ENCODE data around the gene MTCL3.

Gene MTCL3

DNA sequence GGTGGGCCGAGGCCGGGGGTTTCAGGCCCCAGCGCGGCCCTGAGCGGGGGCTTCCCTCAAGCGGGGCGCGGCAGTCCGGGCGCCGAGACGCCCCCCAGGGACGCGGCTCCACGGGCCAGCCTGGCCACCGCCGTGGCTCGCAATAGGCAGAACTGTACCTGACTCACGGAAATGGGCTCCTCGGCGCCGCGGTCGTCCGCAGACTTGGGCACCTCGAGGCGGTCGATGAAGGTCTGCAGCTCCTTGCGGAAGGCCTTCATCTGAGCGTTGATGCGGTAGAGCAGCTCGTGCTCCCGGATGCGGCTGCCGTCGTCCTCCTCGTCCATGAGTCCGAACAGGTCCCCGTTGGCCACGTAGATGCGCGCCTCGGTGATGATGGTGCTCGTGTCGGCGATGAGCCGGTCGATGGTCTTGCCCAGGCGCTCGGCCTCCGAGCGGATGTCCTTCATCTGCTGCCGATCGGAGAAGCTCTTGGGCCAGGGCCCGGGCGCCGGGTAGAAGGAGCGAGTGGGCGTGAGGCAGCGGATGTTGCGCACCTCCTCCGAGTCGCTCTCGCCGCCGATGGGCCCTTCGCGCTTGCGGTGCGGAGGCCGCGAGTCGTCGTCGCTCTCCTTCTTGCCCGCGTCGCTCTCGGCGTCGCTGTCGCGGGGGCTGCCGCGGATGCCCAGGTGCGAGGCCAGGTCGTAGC is 43.9 kb downstream of the MTCL3 start (continued):
- TF ChIP-seq TCF7L2 (IDR thresholded peaks at IDR 0.05; ENCODE audit: borderline replicate concordance, extremely low read depth, insufficient read depth, insufficient read length) = no peak
- TF ChIP-seq FOSL1 (IDR thresholded peaks at IDR 0.05; ENCODE audit: low read depth) = no peak
- TF ChIP-seq CEBPB (IDR thresholded peaks at IDR 0.05; ENCODE audit: low read depth) = no peak
- TF ChIP-seq YY1 (IDR thresholded peaks at IDR 0.05; ENCODE audit: extremely low read depth, insufficient replicate concordance, low read depth, low read length) = no peak
- TF ChIP-seq, protein P1, sequence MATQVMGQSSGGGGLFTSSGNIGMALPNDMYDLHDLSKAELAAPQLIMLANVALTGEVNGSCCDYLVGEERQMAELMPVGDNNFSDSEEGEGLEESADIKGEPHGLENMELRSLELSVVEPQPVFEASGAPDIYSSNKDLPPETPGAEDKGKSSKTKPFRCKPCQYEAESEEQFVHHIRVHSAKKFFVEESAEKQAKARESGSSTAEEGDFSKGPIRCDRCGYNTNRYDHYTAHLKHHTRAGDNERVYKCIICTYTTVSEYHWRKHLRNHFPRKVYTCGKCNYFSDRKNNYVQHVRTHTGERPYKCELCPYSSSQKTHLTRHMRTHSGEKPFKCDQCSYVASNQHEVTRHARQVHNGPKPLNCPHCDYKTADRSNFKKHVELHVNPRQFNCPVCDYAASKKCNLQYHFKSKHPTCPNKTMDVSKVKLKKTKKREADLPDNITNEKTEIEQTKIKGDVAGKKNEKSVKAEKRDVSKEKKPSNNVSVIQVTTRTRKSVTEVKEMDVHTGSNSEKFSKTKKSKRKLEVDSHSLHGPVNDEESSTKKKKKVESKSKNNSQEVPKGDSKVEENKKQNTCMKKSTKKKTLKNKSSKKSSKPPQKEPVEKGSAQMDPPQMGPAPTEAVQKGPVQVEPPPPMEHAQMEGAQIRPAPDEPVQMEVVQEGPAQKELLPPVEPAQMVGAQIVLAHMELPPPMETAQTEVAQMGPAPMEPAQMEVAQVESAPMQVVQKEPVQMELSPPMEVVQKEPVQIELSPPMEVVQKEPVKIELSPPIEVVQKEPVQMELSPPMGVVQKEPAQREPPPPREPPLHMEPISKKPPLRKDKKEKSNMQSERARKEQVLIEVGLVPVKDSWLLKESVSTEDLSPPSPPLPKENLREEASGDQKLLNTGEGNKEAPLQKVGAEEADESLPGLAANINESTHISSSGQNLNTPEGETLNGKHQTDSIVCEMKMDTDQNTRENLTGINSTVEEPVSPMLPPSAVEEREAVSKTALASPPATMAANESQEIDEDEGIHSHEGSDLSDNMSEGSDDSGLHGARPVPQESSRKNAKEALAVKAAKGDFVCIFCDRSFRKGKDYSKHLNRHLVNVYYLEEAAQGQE (IDR thresholded peaks at IDR 0.05; ENCODE audit: low read depth) = no peak
- TF ChIP-seq SRF (IDR thresholded peaks at IDR 0.05; ENCODE audit: low read depth) = no peak

DNA sequence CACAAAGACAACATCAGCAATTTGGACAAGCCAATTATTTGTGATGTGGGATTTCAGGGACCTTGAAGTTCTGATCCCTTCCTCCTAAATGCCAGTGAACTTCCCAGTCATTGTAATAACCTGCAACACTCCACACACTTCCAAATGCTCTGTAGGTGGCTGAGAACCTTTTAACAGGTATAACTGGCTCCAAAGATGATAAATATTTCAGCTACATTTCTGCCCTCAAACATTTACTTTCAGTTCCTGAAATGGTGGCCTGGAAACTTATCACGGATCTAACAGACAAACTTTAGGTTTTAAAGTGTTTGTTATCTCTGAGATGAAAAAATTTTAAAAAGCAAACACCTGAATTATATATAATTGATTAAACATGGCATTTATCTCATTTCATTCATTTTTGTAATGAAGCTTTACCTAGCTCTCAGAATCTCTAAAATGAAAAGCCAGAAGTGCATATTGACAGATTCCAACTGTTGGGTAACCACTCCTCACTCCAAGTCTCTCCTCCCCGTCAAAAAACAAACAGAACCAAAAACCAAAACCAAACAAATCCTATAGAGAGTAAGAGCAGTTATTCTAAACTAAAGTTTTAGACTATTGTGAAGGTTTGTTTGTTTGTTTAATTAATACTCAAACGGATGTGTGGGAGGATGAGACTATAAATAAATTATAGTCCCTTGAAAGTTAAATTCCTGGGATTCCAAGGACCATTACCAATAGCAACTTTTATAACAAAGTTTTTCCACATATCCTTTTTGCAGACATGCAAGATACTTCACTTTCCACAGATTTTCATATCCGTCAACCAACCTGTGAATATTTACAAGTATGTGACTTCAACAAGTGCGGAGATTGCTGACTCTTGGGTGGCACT is 47.5 kb downstream of the MTCL3 start:
- intact Hi-C loops (cut with micrococcal nuclease) = no loop called here
- Histone ChIP-seq H3K4me1 (ENCODE audit: control insufficient read depth in 1 of 2, insufficient read depth in 2 of 2, low read length in 2 of 2) (no peaks in the 10 kb centered on the region), H3K36me3 (ENCODE audit: control insufficient read depth in 1 of 2, insufficient read depth in 2 of 2, low read length in 2 of 2) (no peaks in the 10 kb centered on the region), H3K27ac (ENCODE audit: low read depth, low read length) (no peak overlapping the region), H3K4me3 (replicated peaks in 1 of 2; ENCODE audit: low read depth in 1 of 2, low read length in 2 of 2) (no peak overlapping the region), H4K20me1 (ENCODE audit: insufficient read depth) (no peaks in the 10 kb centered on the region), H3K9me2 (ENCODE audit: insufficient read depth) (no peaks in the 10 kb centered on the region), H3K79me2 (ENCODE audit: insufficient read depth, low read length) (no peaks in the 10 kb centered on the region), H3K9me3 (ENCODE audit: control insufficient read depth in 1 of 2, insufficient read depth in 1 of 2, low read depth in 1 of 2, low read length in 2 of 2) (no peaks in the 10 kb centered on the region), H3K4me2 (ENCODE audit: low read length) (no peak overlapping the region), H3K9ac (ENCODE audit: low read length) (no peak overlapping the region), H2AFZ (ENCODE audit: low read depth, low read length, poor library complexity, severe bottlenecking) (no peak overlapping the region), H3K27me3 (ENCODE audit: insufficient read depth, low read length) (no peaks in the 10 kb centered on the region)
- ChIA-PET RAD21 (ENCODE audit: low non-redundant PET in 1 of 2, low total read pairs in 2 of 2, uncharacterized antibody in 2 of 2, unreplicated experiment in 2 of 2) (no interaction called here), CTCF (no interaction called here), POLR2A (no interaction called here)
- TF ChIP-seq EZH2 (IDR thresholded peaks at IDR 0.05) (no peak), SRF (IDR thresholded peaks at IDR 0.05; ENCODE audit: low read depth) (no peak), TCF7L2 (IDR thresholded peaks at IDR 0.05; ENCODE audit: borderline replicate concordance, extremely low read depth, insufficient read depth, insufficient read length) (no peak), ELF1 (IDR thresholded peaks at IDR 0.05; ENCODE audit: borderline replicate concordance, low read depth) (no peak), POLR2A (IDR thresholded peaks at IDR 0.05; ENCODE audit: borderline replicate concordance, extremely low read depth, insufficient read depth, insufficient read length) (no peak)
- TF ChIP-seq, protein P1 (IDR thresholded peaks at IDR 0.05; ENCODE audit: low read depth) = no peak
- no TSS peak for BruUV-seq (replicated peaks)
- ATAC-seq (no peak), DNase-seq (ENCODE audit: low read depth, low spot score) (no peak)
